OCI-M2 (cell line): ENCODE data around the gene EIF1.
"Not testable (repeated sequence)": the region's sequence is repeated elsewhere in the genome, so short reads cannot be mapped to it uniquely, and the experiment has no call there.

Source experiments
- DNase-seq: peaks from one replicate; lab custom pipeline; 2025; ENCODE audit not compliant: unreplicated experiment; lab: John Stamatoyannopoulos, UW

The EIF1 gene

DNA sequence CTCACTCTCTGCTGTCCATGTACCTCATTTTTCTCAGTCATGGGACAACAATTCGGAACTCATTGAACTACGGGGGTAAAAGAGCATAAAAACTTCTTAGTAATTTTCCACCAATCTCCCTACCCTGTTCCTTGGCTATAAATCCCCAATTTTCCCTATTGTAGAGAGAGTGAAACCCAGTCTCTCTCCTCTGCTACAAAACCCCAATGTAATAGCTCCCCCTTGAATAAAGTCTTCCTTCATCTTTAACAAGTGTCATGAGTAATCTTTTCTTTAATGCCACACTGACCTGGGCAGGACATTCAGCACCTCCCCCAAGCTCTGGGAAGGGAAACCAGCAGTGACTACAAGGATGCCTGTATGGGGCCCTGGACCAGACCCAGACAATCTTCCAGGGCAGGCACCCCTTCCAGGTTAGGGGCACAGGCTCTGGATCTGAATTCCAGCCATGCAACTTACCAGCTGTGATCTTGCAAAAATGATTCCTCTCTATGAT is 10.2 kb upstream of the EIF1 start:
- DNase-seq: no peak

DNA sequence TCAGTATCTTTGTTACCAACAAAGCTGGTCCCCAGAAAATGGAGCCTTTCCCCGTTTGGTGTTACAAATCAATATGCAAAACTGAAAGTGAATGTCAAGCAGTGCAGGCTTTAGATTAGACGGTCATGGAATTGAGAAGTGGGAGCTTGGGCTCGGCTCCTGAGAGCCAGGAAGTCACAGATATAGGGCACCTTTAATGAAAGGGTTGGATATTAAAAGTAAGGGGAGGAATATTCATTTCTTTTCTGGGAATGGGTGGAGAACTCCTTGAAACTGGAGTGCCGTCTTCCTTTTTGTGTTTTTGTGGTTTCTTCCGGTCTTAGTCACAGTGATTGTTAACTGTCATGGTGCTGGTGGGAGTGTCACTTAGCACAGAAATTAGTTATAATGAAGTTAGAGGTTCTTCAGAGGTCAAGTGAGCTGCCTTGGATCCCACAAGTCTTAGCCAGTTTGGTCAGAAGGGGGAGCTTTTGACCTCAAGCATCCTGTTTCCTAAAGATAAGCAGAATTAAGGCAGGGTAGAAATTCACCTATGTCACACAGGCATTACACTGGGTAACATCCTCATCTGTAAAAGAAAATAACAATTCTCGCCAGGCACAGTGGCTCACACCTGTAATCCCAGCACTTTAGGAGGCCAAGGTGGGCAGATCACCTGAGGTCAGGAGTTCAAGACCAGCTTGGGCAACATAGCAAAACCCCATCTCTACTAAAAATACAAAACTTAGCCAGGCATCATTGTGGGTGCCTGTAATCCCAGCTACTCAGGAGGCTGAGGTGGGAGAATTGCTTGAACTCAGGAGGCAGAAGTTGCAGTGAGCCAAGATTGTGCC is 9.6 kb upstream of the EIF1 start:
- peak; percentile 61 for DNase-seq

DNA sequence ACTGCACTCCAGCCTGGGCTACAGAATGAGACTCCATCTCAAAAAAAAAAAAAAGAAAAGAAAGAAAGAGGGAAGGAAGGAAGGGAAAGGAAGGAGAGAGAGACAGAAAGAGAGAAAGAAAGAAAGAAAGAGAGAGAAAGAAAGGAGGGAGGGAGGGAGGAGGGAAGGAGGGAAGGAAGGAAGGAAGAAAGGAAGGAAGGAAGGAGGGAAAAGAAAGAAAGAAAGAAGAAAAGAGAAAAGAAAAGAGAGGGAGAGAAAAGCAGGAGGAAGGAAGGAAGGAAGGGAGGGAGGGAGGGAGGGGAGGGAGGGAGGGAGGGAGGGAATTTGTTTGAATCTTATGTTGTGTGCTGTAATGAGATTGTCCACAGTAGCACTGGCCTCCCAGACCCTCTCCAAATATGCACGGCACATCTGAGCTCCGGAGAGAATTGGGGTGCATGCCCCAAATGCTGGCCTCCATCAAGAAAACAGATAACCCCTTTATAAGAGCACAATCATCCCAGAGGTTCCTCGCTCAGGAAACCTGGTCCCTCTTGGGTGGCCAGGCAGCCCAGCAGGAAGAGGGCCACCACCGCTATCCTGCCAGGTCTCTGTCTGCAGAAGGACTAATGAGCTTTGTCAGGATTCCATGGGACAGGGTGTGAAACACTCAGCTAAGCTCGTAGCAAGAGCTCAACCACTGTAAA is 8.8 kb upstream of the EIF1 start:
- DNase-seq: no peak

DNA sequence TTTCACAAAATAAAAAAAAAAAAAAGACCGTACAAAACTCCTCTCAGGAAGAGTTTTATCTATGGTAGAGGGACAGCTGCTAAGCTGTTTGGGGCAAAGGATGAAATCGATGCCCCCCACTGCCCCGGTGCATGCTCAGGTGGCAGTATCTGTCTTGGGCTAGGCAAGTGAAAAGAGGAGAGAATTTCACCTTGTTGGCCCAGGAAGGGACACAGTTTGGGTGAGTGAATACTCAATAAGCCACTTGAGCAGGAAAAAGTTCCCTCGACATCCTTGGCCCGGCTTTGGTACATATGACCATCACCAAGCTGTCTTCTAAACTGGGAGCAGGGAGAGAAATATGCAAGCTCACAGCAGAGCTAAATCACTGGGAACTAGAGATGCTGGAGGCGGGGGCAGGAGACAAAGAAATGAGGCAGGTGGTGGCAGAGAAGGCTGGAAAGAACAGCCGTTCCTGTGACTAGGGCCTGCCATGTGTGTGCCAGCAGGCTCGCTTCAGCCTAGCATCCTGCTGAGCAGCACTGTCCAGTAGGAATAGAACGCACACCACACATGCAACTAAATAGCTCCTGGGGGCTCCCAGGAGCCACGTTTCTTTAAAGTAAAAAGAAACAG is 8.2 kb upstream of the EIF1 start:
- DNase-seq: no peak

DNA sequence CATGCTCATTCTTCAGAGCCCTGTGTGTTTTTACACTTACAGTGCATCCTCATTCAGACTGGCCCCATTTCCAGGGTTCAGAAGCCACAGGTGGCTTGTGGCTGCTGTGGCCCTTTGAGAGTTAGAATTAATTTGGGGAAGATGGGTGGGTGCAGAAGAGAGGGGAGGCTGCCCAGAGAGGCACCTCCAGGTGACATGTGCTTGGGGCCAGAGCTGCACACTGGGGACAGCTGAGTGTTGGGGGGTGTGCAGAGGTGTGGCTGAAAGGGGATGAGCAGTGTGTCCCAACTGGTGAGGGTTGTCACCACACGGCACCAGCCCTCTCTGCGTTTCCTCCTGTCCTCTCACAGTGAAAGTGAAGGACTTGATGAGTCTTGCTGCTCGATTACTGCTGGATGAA is 6.9 kb upstream of the EIF1 start:
- DNase-seq: no peak

DNA sequence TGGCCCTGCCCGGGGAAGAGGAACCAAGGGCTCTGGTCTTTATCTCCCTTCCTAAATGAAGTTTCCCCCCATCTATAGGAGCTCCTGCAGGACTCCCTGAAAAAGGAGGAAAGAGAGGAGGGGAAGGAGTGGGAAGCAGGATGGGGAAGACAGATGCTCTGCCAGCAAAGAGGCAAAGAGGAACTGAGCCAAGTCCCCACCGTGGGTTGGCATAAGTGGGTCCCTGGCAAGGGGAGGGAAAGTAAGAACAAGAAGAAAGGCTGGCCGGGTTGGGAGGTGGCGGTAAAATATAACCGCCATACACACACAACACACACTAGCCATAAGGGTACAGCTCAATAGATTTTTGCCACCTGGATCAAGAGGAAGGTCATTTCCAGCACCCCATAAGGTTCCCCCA is 6.1 kb upstream of the EIF1 start:
- DNase-seq: no peak

DNA sequence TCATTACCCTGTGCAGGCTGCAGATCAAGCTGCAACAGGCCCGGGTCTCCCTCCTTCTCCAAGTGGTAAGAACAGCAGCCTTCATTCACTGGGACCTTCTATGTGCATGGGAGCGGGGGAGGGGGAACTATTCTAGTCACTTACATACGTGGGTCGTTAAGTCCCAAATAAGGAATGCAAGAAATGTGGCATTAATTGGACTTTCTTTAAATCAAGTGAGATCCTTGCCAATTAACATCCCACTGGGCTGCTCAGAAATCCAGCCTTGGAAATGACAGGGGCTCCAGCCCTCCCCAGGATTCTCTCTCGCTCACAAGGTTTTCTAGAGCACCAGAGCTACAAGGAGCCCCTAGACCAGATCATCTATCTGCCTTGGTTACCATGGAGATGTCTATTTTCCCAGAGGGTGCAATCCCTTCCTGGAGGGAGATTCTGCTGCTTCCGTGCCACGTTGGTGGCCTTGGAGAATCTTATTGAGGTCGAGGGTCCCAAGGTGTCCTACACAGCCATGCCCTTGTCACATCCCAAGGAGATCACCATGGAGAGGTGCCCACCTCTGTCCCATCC is 5.2 kb upstream of the EIF1 start:
- DNase-seq: no peak

DNA sequence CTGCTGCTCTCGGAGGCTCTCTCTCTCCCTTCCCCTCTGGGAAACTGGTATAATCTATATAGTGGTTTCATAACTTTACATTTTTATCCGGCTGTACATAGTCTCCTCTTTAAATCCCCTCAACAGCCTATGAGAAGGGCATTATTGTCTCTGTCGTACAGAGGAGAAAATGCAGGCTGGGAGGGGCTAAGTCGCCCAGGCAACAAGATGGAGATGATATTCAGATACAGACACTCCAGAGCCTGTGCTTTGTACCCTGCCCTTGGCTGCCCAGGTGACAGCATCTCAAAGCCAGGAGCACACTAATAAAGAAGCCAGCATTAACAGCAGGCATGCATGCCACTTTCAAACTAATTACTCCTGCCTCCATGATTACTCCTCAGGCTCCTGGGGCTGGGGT is 4.7 kb upstream of the EIF1 start:
- no peak for DNase-seq

DNA sequence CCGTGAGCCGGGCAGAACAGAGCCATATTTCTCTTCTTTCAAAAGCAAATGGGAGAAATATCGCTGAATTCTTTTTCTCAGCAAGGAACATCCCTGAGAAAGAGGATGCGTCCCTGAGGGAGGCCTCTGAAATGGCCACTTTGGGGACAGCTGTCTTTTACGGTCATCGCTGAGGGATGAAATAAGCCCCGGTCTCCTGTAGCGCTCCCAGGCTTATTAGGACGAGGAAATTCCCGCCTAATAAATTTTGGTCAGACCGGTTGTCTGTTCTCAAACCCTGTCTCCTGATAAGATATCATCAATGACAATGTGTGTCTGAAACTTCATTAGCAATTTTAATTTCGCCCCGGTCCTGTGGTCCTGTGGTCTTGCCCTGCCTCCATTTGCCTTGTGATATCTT is 2.9 kb upstream of the EIF1 start:
- not testable (repeated sequence) for DNase-seq

DNA sequence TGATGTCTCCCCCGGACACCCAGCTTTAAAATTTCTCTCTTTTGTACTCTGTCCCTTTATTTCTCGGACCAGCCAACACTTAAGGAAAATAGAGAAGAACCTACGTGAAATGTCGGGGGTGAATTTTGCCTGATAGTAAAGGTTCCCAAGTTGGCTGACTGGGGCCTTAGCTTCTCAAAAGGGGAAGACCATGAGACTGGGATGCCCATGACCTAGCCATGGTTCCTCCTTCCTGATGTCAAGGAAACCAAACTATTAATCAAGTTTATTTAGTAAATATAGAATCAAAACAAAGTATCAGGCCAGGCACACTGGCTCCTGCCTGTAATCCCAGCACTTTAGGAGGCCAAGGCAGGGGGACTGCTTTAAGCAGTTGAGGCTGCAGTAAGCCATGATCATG is 2.4 kb upstream of the EIF1 start:
- DNase-seq: no peak

DNA sequence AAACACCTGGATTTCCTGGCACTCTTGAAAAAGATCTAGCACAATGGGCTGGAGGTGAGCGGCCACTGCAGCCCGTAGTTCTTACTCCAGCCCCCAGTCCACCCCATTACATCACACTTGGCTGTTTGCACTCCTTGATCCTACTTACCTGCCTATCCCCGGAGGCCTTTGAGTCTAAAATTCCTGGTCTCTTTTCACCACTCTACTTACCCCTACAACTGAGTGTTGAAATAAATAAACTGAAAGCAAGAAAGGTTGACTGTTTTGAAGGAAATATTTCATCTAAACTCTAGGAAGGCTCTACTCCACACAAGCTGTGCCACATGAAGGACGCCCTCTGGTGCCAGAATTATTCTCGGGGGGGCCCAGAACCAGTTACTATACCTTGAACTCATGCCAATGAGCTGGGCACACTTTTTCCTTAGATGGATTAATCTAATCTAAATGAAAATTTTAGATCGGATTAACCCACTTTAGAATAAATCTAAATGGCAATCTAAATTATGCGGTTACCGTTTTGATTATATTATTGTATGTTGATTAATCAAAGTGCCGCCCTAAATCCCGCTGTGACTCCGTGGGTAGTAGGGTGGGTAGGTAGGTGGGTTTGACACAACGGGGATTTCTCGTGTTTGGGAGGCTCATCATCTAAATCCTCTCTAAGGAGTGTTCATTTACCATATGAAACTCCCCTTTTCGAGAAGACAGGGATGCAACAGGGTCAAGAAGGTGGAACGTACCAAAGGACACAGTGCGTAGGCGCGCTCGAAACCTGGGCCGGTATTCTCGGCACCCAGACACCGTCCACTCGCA is 651 bp upstream of the EIF1 start:
- no peak for DNase-seq

DNA sequence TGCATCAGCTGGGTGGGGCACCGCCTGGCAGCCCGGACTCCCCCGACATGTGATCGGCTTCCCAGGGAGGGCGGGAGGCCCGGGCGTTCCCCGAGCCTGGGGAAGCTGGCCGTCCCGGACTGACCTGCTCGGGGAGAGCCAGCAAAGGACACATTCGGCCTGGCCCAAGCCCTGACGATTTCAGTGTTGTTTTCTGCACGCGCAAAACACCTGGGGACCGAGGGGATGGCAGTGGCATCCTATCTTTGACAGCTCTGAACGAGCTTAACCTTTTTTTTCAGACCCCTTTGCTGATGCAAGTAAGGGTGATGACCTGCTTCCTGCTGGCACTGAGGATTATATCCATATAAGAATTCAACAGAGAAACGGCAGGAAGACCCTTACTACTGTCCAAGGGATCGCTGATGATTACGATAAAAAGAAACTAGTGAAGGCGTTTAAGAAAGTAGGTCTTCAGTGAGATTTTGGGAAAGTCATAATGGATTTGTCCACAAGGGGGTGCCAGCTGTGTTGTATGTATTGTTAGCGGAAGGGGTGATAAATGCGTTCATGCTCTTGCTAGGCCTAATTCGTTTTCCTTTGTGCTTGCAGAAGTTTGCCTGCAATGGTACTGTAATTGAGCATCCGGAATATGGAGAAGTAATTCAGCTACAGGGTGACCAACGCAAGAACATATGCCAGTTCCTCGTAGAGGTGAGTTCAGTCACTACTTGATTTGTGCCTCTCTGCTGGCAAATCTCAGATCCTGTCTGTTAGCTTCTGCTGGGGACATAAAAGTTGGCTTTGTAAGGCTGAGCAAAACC is 1.0 kb downstream of the EIF1 start:
- no peak for DNase-seq

DNA sequence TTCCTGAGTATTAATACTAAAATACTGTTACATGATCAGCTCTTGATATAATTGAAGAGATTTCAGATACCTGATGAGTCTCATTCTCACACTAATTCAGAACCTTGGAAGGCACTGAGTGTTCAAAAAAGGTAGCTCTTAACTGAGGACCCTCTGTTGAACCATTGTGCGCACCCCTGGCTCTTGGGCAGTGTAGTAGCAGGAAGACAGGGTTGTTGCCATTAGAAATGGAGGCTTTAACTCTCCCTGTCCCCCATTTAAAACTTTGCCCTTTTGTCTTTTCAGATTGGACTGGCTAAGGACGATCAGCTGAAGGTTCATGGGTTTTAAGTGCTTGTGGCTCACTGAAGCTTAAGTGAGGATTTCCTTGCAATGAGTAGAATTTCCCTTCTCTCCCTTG is 1.8 kb downstream of the EIF1 start:
- DNase-seq: no peak

DNA sequence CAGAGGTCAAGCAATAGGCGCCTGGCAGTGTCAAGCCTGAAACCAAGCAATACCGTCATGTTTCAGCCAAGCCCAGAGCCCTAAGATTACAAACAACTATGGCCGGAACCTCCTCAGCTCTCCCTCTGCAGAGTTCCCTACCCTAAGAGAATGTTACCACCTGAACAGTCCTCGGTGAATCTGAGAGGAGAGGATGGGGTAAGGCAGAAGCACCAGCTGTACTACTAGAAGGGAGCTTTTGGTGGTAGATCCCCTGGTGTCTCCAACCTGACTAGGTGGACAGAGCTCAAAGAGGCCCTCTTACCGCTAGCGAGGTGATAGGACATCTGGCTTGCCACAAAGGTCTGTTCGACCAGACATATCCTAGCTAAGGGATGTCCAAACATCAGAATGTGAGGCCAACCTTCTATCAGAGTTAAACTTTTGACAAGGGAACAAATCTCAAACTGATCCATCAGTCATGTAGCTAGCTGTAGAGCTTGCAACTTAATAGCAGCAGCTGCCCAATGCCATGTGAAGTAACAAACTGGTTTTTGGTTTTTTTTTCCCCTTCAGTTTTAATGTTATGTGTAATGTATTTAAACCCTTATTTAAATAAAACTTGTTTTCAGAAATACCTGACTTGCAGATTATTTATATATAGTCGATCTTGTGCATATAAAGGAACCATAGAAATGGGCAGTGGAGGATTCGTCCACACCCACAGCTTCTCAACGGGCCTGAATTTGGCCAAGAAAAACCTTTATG is 2.5 kb downstream of the EIF1 start:
- no peak for DNase-seq

DNA sequence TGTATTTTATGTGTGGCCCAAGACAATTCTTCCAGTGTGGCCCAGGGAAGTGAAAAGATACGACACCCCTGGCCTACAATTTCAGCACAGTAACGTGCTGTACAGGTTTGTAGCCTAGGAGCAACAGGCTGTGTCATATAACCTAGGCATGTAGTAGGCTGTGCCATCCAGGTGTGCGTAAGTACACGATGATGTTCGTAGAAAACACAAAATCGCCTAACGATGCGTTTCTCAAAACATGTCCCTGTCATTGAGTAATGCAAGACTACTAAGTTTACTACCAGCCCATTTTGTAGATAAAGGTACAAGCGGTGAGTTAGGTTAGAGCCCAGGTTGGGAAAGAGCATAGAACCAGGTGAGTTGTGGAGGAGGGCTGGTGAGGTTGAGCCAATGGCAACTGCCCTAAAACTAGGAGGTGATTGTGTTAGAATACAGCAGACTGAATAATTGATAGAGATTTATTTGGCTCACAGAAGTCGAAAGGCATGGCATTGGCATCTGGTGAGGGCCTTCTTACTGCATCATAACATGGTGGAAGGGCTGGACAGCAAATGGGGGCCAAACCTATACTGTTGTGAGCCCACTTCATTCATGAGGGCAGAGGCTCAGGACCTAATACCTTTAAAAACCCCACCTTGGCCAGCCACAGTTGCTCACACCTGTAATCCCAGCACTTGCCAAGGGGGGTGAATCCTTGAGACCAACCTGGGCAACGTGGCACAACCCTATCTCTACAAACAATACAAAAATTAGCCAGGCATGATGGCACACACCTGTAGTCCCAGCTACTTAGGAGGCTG is 4.2 kb downstream of the EIF1 start:
- no peak for DNase-seq

DNA sequence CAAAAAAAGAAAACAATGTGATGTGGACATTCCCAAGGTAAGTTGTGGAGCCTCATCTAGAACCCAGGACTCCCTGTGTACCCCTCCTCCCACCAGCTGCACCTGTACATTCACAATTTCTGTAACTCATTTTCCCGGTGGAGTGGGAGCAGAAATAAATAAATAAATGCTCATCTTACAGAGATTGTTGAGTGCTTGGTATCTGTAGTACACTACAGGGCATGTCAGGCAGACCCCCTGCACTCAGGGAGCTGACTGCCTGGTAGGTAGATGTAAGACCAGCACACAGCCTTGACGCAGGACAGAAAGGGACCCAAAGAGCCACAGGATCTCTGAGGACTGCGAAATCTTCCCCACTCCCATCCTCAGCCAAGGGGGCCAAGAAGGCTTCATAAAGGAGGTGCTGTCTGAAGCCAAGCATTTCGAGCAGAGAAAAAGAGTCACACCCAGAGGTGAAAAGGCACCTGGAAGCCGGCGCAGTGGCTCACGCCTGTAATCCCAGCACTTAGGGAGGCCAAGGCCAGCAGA is 6.5 kb downstream of the EIF1 start:
- no peak for DNase-seq

DNA sequence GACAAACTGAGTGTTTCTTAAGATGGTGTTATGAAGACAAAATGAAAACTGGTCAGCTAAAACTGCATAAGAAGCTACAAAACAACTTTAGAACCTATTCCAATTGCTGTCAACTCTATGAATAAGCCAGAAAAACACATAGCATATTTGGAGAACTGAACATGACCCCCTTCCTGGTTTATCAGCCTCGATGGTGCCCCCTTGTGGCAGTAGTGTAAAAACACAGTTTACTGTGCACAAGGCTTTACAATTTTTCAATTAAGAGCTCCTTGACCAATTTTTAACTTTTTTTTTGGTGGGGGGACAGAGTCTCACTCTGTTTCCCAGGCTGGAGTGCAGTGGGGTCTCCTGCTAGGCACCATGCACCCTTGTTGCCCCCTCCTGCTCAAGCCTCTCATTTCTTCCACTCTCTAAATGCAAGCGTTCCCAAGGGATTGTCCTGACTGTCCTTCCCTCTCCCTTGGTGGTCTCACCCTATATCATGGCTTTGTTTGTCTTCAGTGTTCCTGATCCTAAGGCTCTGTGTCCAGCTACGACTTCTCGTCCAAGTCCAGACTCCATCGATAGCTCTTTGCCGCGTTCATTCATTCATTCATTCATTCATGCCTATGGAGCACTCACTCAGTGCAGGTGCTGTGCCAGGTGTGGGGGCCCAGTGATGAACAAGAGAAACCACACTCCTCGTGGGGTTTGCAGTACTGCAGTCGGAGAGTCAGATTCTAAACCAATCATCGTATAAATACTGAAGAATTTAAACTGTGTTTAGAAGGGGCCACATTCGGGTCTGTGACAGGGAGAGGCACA is 7.5 kb downstream of the EIF1 start:
- peak; percentile 2 for DNase-seq
